PC-9 (cell line): ENCODE results near the gene INS.

Experiments
- CTCF ChIP-seq: fragments of 200-600 bp; sonication (generic); conservative IDR thresholded peaks from 2 replicates; pipeline ENCODE4 v1.6.1; 2017; ENCODE audit warnings: mixed run types, antibody characterized with exemption, mild to moderate bottlenecking, moderate library complexity
- EZH2 ChIP-seq: fragments of 200-600 bp; sonication (generic); IDR thresholded peaks from 2 replicates; pipeline ENCODE4 v1.8.0; 2017; ENCODE audit warnings: antibody characterized with exemption, low read depth

GRCh38 chr11:2177076-2177475 is 16.1 kb upstream of the INS start:
- TF ChIP-seq CTCF, result no peak
- TF ChIP-seq EZH2, result no peak
